Neural cell (in vitro differentiated cells): ENCODE results near the gene SFXN2.

Experiments
- EZH2 ChIP-seq: fragments of 200-600, 300-800 bp; shearing (Covaris generic), sonication (generic); IDR thresholded peaks from 2 replicates; pipeline ENCODE4 v1.6.1; 2014; ENCODE audit warnings: antibody characterized with exemption, low read length, borderline replicate concordance, mild to moderate bottlenecking; ENCODE audit not compliant: insufficient read depth, poor library complexity, severe bottlenecking
- TAF1 ChIP-seq: IDR thresholded peaks from 2 replicates; pipeline ENCODE4 v1.6.1; 2012; ENCODE audit warnings: low read depth
- TF ChIP-seq, protein P1 (sequence below): fragments of 450-650 bp; IDR thresholded peaks from 2 replicates; pipeline ENCODE4 v1.5.1; 2014; ENCODE audit warnings: antibody characterized with exemption, mild to moderate bottlenecking, moderate library complexity; ENCODE audit not compliant: poor library complexity, severe bottlenecking

GRCh38 chr10:102762401-102763015 lies 48.1 kb downstream of the SFXN2 start:
- no peak for TF ChIP-seq EZH2
- no peak for TF ChIP-seq TAF1
- TF ChIP-seq, protein P1, sequence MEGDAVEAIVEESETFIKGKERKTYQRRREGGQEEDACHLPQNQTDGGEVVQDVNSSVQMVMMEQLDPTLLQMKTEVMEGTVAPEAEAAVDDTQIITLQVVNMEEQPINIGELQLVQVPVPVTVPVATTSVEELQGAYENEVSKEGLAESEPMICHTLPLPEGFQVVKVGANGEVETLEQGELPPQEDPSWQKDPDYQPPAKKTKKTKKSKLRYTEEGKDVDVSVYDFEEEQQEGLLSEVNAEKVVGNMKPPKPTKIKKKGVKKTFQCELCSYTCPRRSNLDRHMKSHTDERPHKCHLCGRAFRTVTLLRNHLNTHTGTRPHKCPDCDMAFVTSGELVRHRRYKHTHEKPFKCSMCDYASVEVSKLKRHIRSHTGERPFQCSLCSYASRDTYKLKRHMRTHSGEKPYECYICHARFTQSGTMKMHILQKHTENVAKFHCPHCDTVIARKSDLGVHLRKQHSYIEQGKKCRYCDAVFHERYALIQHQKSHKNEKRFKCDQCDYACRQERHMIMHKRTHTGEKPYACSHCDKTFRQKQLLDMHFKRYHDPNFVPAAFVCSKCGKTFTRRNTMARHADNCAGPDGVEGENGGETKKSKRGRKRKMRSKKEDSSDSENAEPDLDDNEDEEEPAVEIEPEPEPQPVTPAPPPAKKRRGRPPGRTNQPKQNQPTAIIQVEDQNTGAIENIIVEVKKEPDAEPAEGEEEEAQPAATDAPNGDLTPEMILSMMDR, result no peak
